CD4-positive, alpha-beta T cell treated with Interleukin-17A for 1 hour (primary cell): ENCODE results near the gene GMNN.
"Not testable (repeated sequence)": the region's sequence is repeated elsewhere in the genome, so short reads cannot be mapped to it uniquely, and the experiment has no call there.

Experiments
- DNase-seq: peaks from one replicate; pipeline ENCODE4 v3.0.0-alpha.2; 2020

The GMNN gene

GRCh38 chr6:24774696-24775519, at the start of gene GMNN:
GMNN (plus strand) TSS chr6:24774937; CDS start chr6:24777247, 2,310 bp downstream.
- DNase-seq = peak; percentile 96

- not testable (repeated sequence) for DNase-seq
Observed at GRCh38 chr6:24730653-24731052, 44.1 kb upstream of the GMNN start.

GRCh38 chr6:24731456-24732134, 43.1 kb upstream of the GMNN start:
- not testable (repeated sequence) for DNase-seq

GRCh38 chr6:24734166-24734565, 40.6 kb upstream of the GMNN start:
- DNase-seq = no peak

- DNase-seq = not testable (repeated sequence)
Observed at GRCh38 chr6:24734710-24735109, 40.0 kb upstream of the GMNN start.

- no peak for DNase-seq
Observed at GRCh38 chr6:24738741-24739140, 36.0 kb upstream of the GMNN start.

- DNase-seq = no peak
Observed at GRCh38 chr6:24740861-24741260, 33.9 kb upstream of the GMNN start.

GRCh38 chr6:24742216-24742738, 32.5 kb upstream of the GMNN start:
- no peak for DNase-seq

- peak; percentile 10 for DNase-seq
Observed at GRCh38 chr6:24743265-24743943, 31.3 kb upstream of the GMNN start.

GRCh38 chr6:24743944-24744335, 30.8 kb upstream of the GMNN start:
- DNase-seq = no peak

GRCh38 chr6:24744911-24745310, 29.8 kb upstream of the GMNN start:
- peak; percentile 20 for DNase-seq

GRCh38 chr6:24749297-24749696, 25.4 kb upstream of the GMNN start:
- DNase-seq = no peak

- not testable (repeated sequence) for DNase-seq
Observed at GRCh38 chr6:24750878-24751277, 23.9 kb upstream of the GMNN start.

- DNase-seq = no peak
Observed at GRCh38 chr6:24752503-24752902, 22.2 kb upstream of the GMNN start.

GRCh38 chr6:24752917-24753492, 21.7 kb upstream of the GMNN start:
- DNase-seq = no peak

- no peak for DNase-seq
Observed at GRCh38 chr6:24753545-24753944, 21.2 kb upstream of the GMNN start.

- not testable (repeated sequence) for DNase-seq
Observed at GRCh38 chr6:24754378-24754777, 20.4 kb upstream of the GMNN start.

GRCh38 chr6:24755279-24755678, 19.5 kb upstream of the GMNN start:
- DNase-seq = no peak

GRCh38 chr6:24757611-24758010, 17.1 kb upstream of the GMNN start:
- no peak for DNase-seq

GRCh38 chr6:24759718-24760117, 15.0 kb upstream of the GMNN start:
- DNase-seq = no peak

- DNase-seq = no peak
Observed at GRCh38 chr6:24760210-24760609, 14.5 kb upstream of the GMNN start.

- DNase-seq = no peak
Observed at GRCh38 chr6:24761193-24761835, 13.4 kb upstream of the GMNN start.

- no peak for DNase-seq
Observed at GRCh38 chr6:24761851-24762250, 12.9 kb upstream of the GMNN start.
